ENCODE measurements around the gene BSDC1. TPM values are rescaled to one million over a fixed set of nuclear protein-coding genes. Genes with fewer than 3 reads are reported as not detected.

Gene BSDC1
- total RNA-seq, 1 donor from 2014 or later, result 56.7 TPM

GRCh38 chr1:32318127-32318869 lies 75.9 kb downstream of the BSDC1 start:
- no peak for TF ChIP-seq CTCF (conservative IDR thresholded peaks at IDR 0.05; ENCODE audit: low read depth, low read length)
- no peak for DNase-seq (ENCODE audit: low read depth)

GRCh38 chr1:32316903-32317277 lies 77.4 kb downstream of the BSDC1 start:
- no peak for TF ChIP-seq CTCF (conservative IDR thresholded peaks at IDR 0.05; ENCODE audit: low read depth, low read length)
- no peak for DNase-seq (ENCODE audit: low read depth)
- no peak overlapping the region for H3K4me3 ChIP-seq (ENCODE audit: low read depth, low read length)

More at GRCh38 chr1:32318127-32318869, 75.9 kb downstream of the BSDC1 start:
- H3K4me3 ChIP-seq (ENCODE audit: low read depth, low read length), result no peak overlapping the region

Other genes with a start within 250 kb of the BSDC1 start
- 32.9 and 62.7 TPM in 2 replicates for gene TXLNA, start 214.8 kb downstream of the BSDC1 start, total RNA-seq
- gene CCDC28B, start 193.8 kb downstream of the BSDC1 start, total RNA-seq, result 11.9 and 14.1 TPM in 2 replicates
- gene IQCC, start 188.8 kb downstream of the BSDC1 start, total RNA-seq, result 3.5 and 4.6 TPM in 2 replicates
- gene DCDC2B, start 185.4 kb downstream of the BSDC1 start, total RNA-seq, result not detected in 2 replicates
- 12.2 and 14.4 TPM in 2 replicates for gene TMEM234, start 172.1 kb downstream of the BSDC1 start, total RNA-seq
- 338 and 472 TPM in 2 replicates for gene EIF3I, start 172.0 kb downstream of the BSDC1 start, total RNA-seq
- 0.35 TPM in 1 of 2 replicates, not detected in the other for gene FAM167B, start 147.2 kb downstream of the BSDC1 start, total RNA-seq
- gene LCK, start 143.2 kb downstream of the BSDC1 start, total RNA-seq, result 8.2 and 10.3 TPM in 2 replicates
- 117 and 127 TPM in 2 replicates for gene HDAC1, start 102.4 kb downstream of the BSDC1 start, total RNA-seq
- 190 and 199 TPM in 2 replicates for gene MARCKSL1, start 58.2 kb downstream of the BSDC1 start, total RNA-seq
- 1.7 and 11.7 TPM in 2 replicates for gene FAM229A, start 32.0 kb downstream of the BSDC1 start, total RNA-seq
- gene TSSK3, start 31.9 kb downstream of the BSDC1 start, total RNA-seq, result 0.58 TPM in 1 of 2 replicates, not detected in the other
- 0.07 and 0.23 TPM in 2 replicates for gene ZBTB8B, start 70.6 kb upstream of the BSDC1 start, total RNA-seq
- gene ZBTB8A, start 145.0 kb upstream of the BSDC1 start, total RNA-seq, result 3.2 and 4.4 TPM in 2 replicates

All from epithelial cell of proximal tubule (primary cell).